RWPE2 (cell line): ENCODE data around the gene SLC39A12.

Experiments
- ATAC-seq: fragments of 200-7000 bp; cut with Tn5 transposase; 3 replicates; pipeline ENCODE4 v1.9.1; 2021; ENCODE audit warnings: low read depth
- DNase-seq: peaks from one replicate; pipeline ENCODE4 v3.0.0-alpha.2; 2020; ENCODE audit warnings: low spot score
- H3K27ac ChIP-seq: fragments of 450-650 bp; 2 replicates; pipeline ENCODE4 v1.5.1; 2017; ENCODE audit warnings: mild to moderate bottlenecking; ENCODE audit not compliant: poor library complexity, severe bottlenecking
- H3K27me3 ChIP-seq: fragments of 250-450 bp; sonication (Bioruptor Pico); 2 replicates; pipeline ENCODE4 v1.5.1; 2021; ENCODE audit warnings: mild to moderate bottlenecking, moderate library complexity; ENCODE audit not compliant: insufficient read depth, poor library complexity, severe bottlenecking
- H3K36me3 ChIP-seq: fragments of 250-450 bp; sonication (Bioruptor Pico); 2 replicates; pipeline ENCODE4 v1.5.1; 2020; ENCODE audit warnings: low read depth, mild to moderate bottlenecking, moderate library complexity
- H3K4me1 ChIP-seq: fragments of 250-450 bp; sonication (Bioruptor Pico); 2 replicates; pipeline ENCODE4 v1.5.1; 2021; ENCODE audit warnings: mild to moderate bottlenecking, moderate library complexity; ENCODE audit not compliant: insufficient read depth, poor library complexity, severe bottlenecking
- H3K4me3 ChIP-seq: fragments of 250-450 bp; sonication (Bioruptor Pico); 2 replicates; pipeline ENCODE4 v1.5.1; 2021; ENCODE audit warnings: mild to moderate bottlenecking, moderate library complexity; ENCODE audit not compliant: severe bottlenecking
- H3K9me3 ChIP-seq: fragments of 250-450 bp; sonication (Bioruptor Pico); 2 replicates; pipeline ENCODE4 v1.5.1; 2021; ENCODE audit warnings: mild to moderate bottlenecking, moderate library complexity; ENCODE audit not compliant: severe bottlenecking
- CTCF ChIP-seq: fragments of 450-650 bp; IDR thresholded peaks from one replicate; pipeline ENCODE4 v1.5.1; 2017; ENCODE audit warnings: mild to moderate bottlenecking, moderate library complexity; ENCODE audit not compliant: poor library complexity, severe bottlenecking

SLC39A12 gene

GRCh38 chr10:17951868-17952371 lies at the start of gene SLC39A12:
TSS of gene SLC39A12 (plus strand) at chr10:17951918. CDS start at chr10:17953277, 1,359 bp downstream.
- TF ChIP-seq CTCF, result no peak
- Histone ChIP-seq H3K4me3 (no peak within 1 kb of the TSS), H3K36me3 (no peaks in the 10 kb centered on the region), H3K4me1 (no peaks in the 10 kb centered on the region), H3K27ac (no peak within 1 kb of the TSS), H3K27me3 (no peaks in the 10 kb centered on the region), H3K9me3 (no peaks in the 10 kb centered on the region)
- DNase-seq (no peak), ATAC-seq (no peak)

GRCh38 chr10:17904564-17904963 lies 47.2 kb upstream of the SLC39A12 start:
- TF ChIP-seq CTCF, result no peak
- Histone ChIP-seq H3K4me3 (no peak overlapping the region), H3K4me1 (peaks cover 13% of the 10 kb centered on the region), H3K9me3 (no peaks in the 10 kb centered on the region), H3K27ac (peak overlapping the region; percentile 16), H3K27me3 (no peaks in the 10 kb centered on the region), H3K36me3 (no peaks in the 10 kb centered on the region)
- no peak for DNase-seq
- ATAC-seq, result no peak

GRCh38 chr10:17905491-17905890 lies 46.2 kb upstream of the SLC39A12 start:
- Histone ChIP-seq H3K9me3 (no peaks in the 10 kb centered on the region), H3K36me3 (no peaks in the 10 kb centered on the region), H3K27me3 (no peaks in the 10 kb centered on the region), H3K4me1 (peaks cover 13% of the 10 kb centered on the region), H3K4me3 (no peak overlapping the region), H3K27ac (peak overlapping the region; percentile 16)
- TF ChIP-seq CTCF, result no peak
- DNase-seq (no peak), ATAC-seq (peak; percentile 91)

GRCh38 chr10:17906002-17906401 lies 45.7 kb upstream of the SLC39A12 start:
- ATAC-seq (no peak), DNase-seq (no peak)
- Histone ChIP-seq H3K4me3 (no peak overlapping the region), H3K27me3 (no peaks in the 10 kb centered on the region), H3K9me3 (no peaks in the 10 kb centered on the region), H3K36me3 (no peaks in the 10 kb centered on the region), H3K27ac (no peak overlapping the region), H3K4me1 (peaks cover 13% of the 10 kb centered on the region)
- no peak for TF ChIP-seq CTCF

GRCh38 chr10:17907641-17908040 lies 44.1 kb upstream of the SLC39A12 start:
- Histone ChIP-seq H3K36me3 (no peaks in the 10 kb centered on the region), H3K4me3 (no peak overlapping the region), H3K27ac (no peak overlapping the region), H3K4me1 (peaks cover 13% of the 10 kb centered on the region), H3K27me3 (no peaks in the 10 kb centered on the region), H3K9me3 (no peaks in the 10 kb centered on the region)
- DNase-seq (no peak), ATAC-seq (no peak)
- TF ChIP-seq CTCF, result no peak
